GM12878 (cell line): ENCODE results near the gene PLA2G3. TPM values are rescaled to one million over a fixed set of nuclear protein-coding genes. Genes with fewer than 3 reads are reported as not detected.

Source experiments
- ATAC-seq: fragments of 200-7000 bp; cut with Tn5 transposase; 3 replicates; pipeline ENCODE4 v1.9.1; 2020; ENCODE audit warnings: mild to moderate bottlenecking, moderate library complexity
- BruUV-seq: library from RNA; stranded (reverse); fragments of 400-500 nt; replicated peaks from 2 replicates; lab custom pipeline; 2021; lab: Mats Ljungman, UMichigan
- CTCF ChIA-PET: fragments of 300-600 bp; sonication (Branson Sonifier 250); formaldehyde crosslinking; extraction: SDS; loops from one replicate; lab custom pipeline; 2021; ENCODE audit warnings: inconsistent platforms; lab: Yijun Ruan, JAX
- POLR2A ChIA-PET: fragments of 350-600 bp; formaldehyde crosslinking; extraction: SDS; loops from one replicate; lab custom pipeline; 2021; ENCODE audit warnings: inconsistent platforms; lab: Charles Lee
- RAD21 ChIA-PET: fragments of 300-600 bp; sonication (Branson Sonifier 250); formaldehyde crosslinking; loops from one replicate; lab custom pipeline; 2023; ENCODE audit warnings: antibody characterized with exemption; ENCODE audit not compliant: unreplicated experiment; lab: Charles Lee
- SMC1A ChIA-PET: fragments of 300-600 bp; sonication (Branson Sonifier 250); formaldehyde crosslinking; loops from one replicate; lab custom pipeline; 2023; ENCODE audit not compliant: unreplicated experiment, uncharacterized antibody; lab: Charles Lee
- DNase-seq: peaks from one replicate; pipeline ENCODE4 v3.0.0-alpha.2; 2011; ENCODE audit warnings: low read depth, low spot score
- FAIRE-seq: peaks from 3 replicates; lab custom pipeline; 2011; peaks lifted over from hg19 to GRCh38; lab: Jason Lieb, UNC
- H2AFZ ChIP-seq: 2 replicates; pipeline ENCODE4 v1.6.0; 2011; ENCODE audit warnings: low read depth, low read length, control low read depth; ENCODE audit not compliant: control insufficient read depth
- H3K27ac ChIP-seq: 2 replicates; pipeline ENCODE4 v1.5.1; 2011; ENCODE audit warnings: control low read depth; ENCODE audit not compliant: control insufficient read depth, insufficient read depth
- H3K27me3 ChIP-seq, 2 experiments: replicated peaks in 1 of 2; 2 replicates each; pipeline versions ENCODE4 v1.6.0 to v1.6.1; 2011; ENCODE audit warnings: low read length in 1 of 2; ENCODE audit not compliant: control insufficient read depth in 2 of 2, insufficient read depth in 2 of 2
- H3K36me3 ChIP-seq, 2 experiments: 2 replicates each; pipeline ENCODE4 v1.5.1; 2011; ENCODE audit warnings: low read length in 1 of 2; ENCODE audit not compliant: control insufficient read depth in 2 of 2, insufficient read depth in 2 of 2
- H3K4me1 ChIP-seq: 2 replicates; pipeline ENCODE4 v1.6.1; 2011; ENCODE audit warnings: mild to moderate bottlenecking, low read length, moderate library complexity, mixed read lengths; ENCODE audit not compliant: control insufficient read depth, insufficient read depth
- H3K4me2 ChIP-seq: 2 replicates; pipeline ENCODE4 v1.6.0; 2011; ENCODE audit warnings: control low read depth; ENCODE audit not compliant: control insufficient read depth, insufficient read depth
- H3K4me3 ChIP-seq: fragments of 200-600 bp; sonication (generic); 2 replicates; pipeline ENCODE4 v1.5.1; 2016
- H3K79me2 ChIP-seq: 2 replicates; pipeline ENCODE4 v1.6.0; 2011; ENCODE audit warnings: low read length; ENCODE audit not compliant: control insufficient read depth, insufficient read depth
- H3K9ac ChIP-seq: 2 replicates; pipeline ENCODE4 v1.8.0; 2011; ENCODE audit warnings: low read length, control low read depth, mixed read lengths; ENCODE audit not compliant: control insufficient read depth, insufficient read depth
- H3K9me3 ChIP-seq: replicated peaks from 3 replicates; pipeline ENCODE4 v1.5.1; 2011; ENCODE audit warnings: mild to moderate bottlenecking, low read length; ENCODE audit not compliant: control insufficient read depth, insufficient read depth
- H4K20me1 ChIP-seq: 2 replicates; pipeline ENCODE4 v1.6.0; 2011; ENCODE audit not compliant: control insufficient read depth, insufficient read depth
- BHLHE40 ChIP-seq, 2 experiments: fragments of 450-650 bp in 1 of 2; IDR thresholded peaks; 2 replicates each; pipeline ENCODE4 v1.6.1; 2011 to 2017; ENCODE audit warnings: low read depth in 2 of 2, borderline replicate concordance in 1 of 2, improper control_type of control experiment in 1 of 2, low read length in 1 of 2, mild to moderate bottlenecking in 1 of 2
- CBX3 ChIP-seq: fragments of 200-600 bp; sonication (generic); IDR thresholded peaks from 2 replicates; pipeline ENCODE4 v1.6.1; 2016; ENCODE audit warnings: low read depth, borderline replicate concordance
- CREM ChIP-seq: IDR thresholded peaks from 2 replicates; pipeline ENCODE4 v1.6.1; 2014; ENCODE audit warnings: antibody characterized with exemption, low read depth
- POLR2AphosphoS5 ChIP-seq: IDR thresholded peaks from 2 replicates; pipeline ENCODE4 v1.6.1; 2011; ENCODE audit warnings: mild to moderate bottlenecking, low read length, inconsistent platforms
- ZNF217 ChIP-seq: fragments of 450-650 bp; IDR thresholded peaks from 2 replicates; pipeline ENCODE4 v1.6.1; 2017; ENCODE audit warnings: antibody characterized with exemption, mild to moderate bottlenecking
- WGBS: methylation state at CpG from one replicate; pipeline ENCODE4 v1.1.6; 2016; ENCODE audit warnings: low lambda C conversion rate; ENCODE audit not compliant: insufficient replicate concordance, insufficient coverage; ENCODE audit errors: missing lambda C conversion rate; 5-methylcytosine and 5-hydroxymethylcytosine counted together
- in situ Hi-C: fragments of 300-500 bp; cut with MboI; formaldehyde crosslinking; loops from 9 replicates; pipeline ENCODE4 v1.14.3; 2018; ENCODE audit warnings: mixed read lengths
- intact Hi-C: fragments of 100-400 bp; cut with micrococcal nuclease; formaldehyde crosslinking; loops from one replicate; pipeline ENCODE4 v1.14.2; 2022; ENCODE audit not compliant: unreplicated experiment
- polyA plus RNA-seq, 11 experiments: library from polyadenylated mRNA; depleted of rRNA in 4 of 11; unstranded in 6 of 11; stranded (reverse) in 5 of 11; fragments of >200 nt; fragmentation: Nextera tagmentation in 4 of 11; fragmentation: Illumina TruSeq in 1 of 11; extraction: Ambion mirVana in 4 of 11; extraction: Trizol in 1 of 11; gene quantifications; 1 replicate in 1 of 11; 2 replicates in 10 of 11; pipeline versions ENCODE4 v1.2.1 to v1.2.3, GENCODE V29; 2011 to 2016; ENCODE audit warnings: inconsistent platforms in 2 of 11, missing spikeins in 2 of 11, low read depth in 1 of 11
- total RNA-seq, 4 experiments: library from RNA; depleted of rRNA in 3 of 4; stranded (reverse); fragments of >200 nt in 3 of 4; fragmentation: Illumina TruSeq in 1 of 4; extraction: Trizol in 1 of 4; gene quantifications; 2 replicates each; pipeline versions ENCODE4 v1.2.1 to v1.2.3, GENCODE V29; 2013 to 2021
- TF ChIP-seq, protein P1 (sequence below): fragments of 450-650 bp; IDR thresholded peaks from 2 replicates; pipeline ENCODE4 v1.6.1; 2017; ENCODE audit warnings: mild to moderate bottlenecking, moderate library complexity

The PLA2G3 gene
- total and polyA plus RNA-seq, 10 of the 15 experiments (the other 5 are each of a cell fraction or from before 2014, with no cell fraction given) = 0.04 TPM; not detected in 9

DNA sequence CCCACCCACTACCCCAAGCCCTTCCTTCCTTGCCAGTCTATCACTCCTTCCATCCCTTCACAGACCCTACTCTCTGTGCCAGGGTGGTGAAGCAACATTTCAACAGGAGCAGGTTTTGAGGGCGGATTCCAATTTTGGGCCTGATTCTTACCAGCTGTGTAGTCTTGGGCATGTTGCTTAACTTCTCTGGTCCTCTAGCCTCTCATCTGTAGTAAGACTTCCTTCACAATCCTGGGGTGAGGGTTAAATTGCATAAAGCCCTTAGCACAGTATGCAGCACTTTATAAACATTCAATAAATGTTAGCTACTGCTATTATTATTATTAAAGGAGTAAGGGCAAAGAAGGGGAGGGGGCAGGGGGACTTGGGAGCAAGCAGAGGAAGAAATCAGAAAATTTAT lies 14.7 kb upstream of the PLA2G3 start:
- no peaks in the 10 kb centered on the region for H3K9me3 ChIP-seq
- H3K4me3 ChIP-seq = no peak overlapping the region
- H2AFZ ChIP-seq = no peak overlapping the region
- no peak overlapping the region for H3K27ac ChIP-seq
- H4K20me1 ChIP-seq = no peaks in the 10 kb centered on the region
- no peaks in the 10 kb centered on the region for H3K79me2 ChIP-seq
- ChIA-PET SMC1A (interaction anchor here (0.7 kb wide), 1 partner anchor 554 kb away, joined by 3 read pairs; no protein-coding TSS in a partner anchor), CTCF (no interaction called here), POLR2A (interaction anchor here (0.9 kb wide), 1 partner anchor 34 kb away, joined by 8 read pairs; no protein-coding TSS in a partner anchor), RAD21 (no interaction called here)
- intact Hi-C loops (no loop called here), in situ Hi-C loops (no loop called here)
- WGBS = 40% methylated on average over 1 of the region's 1 CpG
- H3K36me3 ChIP-seq = no peaks in the 10 kb centered on the region
- FAIRE-seq (no peak), ATAC-seq (no peak), DNase-seq (no peak)
- no peaks in the 10 kb centered on the region; a peak in 1 of 4 replicates for H3K27me3 ChIP-seq
- H3K4me1 ChIP-seq = no peaks in the 10 kb centered on the region
- no peak overlapping the region for H3K4me2 ChIP-seq
- H3K9ac ChIP-seq = no peak overlapping the region
- no peak for TF ChIP-seq CBX3
- TF ChIP-seq BHLHE40 (IDR thresholded peaks at IDR 0.05; ENCODE audit: borderline replicate concordance in 1 of 2, low read depth in 2 of 2, low read length in 1 of 2) = no peak
- no peak for TF ChIP-seq CREM
- TF ChIP-seq, protein P1, sequence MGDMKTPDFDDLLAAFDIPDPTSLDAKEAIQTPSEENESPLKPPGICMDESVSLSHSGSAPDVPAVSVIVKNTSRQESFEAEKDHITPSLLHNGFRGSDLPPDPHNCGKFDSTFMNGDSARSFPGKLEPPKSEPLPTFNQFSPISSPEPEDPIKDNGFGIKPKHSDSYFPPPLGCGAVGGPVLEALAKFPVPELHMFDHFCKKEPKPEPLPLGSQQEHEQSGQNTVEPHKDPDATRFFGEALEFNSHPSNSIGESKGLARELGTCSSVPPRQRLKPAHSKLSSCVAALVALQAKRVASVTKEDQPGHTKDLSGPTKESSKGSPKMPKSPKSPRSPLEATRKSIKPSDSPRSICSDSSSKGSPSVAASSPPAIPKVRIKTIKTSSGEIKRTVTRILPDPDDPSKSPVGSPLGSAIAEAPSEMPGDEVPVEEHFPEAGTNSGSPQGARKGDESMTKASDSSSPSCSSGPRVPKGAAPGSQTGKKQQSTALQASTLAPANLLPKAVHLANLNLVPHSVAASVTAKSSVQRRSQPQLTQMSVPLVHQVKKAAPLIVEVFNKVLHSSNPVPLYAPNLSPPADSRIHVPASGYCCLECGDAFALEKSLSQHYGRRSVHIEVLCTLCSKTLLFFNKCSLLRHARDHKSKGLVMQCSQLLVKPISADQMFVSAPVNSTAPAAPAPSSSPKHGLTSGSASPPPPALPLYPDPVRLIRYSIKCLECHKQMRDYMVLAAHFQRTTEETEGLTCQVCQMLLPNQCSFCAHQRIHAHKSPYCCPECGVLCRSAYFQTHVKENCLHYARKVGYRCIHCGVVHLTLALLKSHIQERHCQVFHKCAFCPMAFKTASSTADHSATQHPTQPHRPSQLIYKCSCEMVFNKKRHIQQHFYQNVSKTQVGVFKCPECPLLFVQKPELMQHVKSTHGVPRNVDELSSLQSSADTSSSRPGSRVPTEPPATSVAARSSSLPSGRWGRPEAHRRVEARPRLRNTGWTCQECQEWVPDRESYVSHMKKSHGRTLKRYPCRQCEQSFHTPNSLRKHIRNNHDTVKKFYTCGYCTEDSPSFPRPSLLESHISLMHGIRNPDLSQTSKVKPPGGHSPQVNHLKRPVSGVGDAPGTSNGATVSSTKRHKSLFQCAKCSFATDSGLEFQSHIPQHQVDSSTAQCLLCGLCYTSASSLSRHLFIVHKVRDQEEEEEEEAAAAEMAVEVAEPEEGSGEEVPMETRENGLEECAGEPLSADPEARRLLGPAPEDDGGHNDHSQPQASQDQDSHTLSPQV = no peak
- TF ChIP-seq ZNF217 = no peak
- no peak for TF ChIP-seq POLR2AphosphoS5
- TF ChIP-seq, all 136 proteins: peak for 0
- no TSS peak for BruUV-seq
